Stimulated activated CD8-positive, alpha-beta memory T cell treated with anti-CD3 and anti-CD28 coated beads, Interleukin-4, amount 100 ng/mL, for 24 hours (primary cell): ENCODE measurements around the gene PRG2.

ENCODE experiments used
- DNase-seq: peaks from one replicate; pipeline ENCODE4 v3.0.0-alpha.2; 2020; ENCODE audit warnings: low read depth

The PRG2 gene

GRCh38 chr11:57390535-57390934 lies at the start of gene PRG2:
Gene PRG2 (minus strand): TSS chr11:57390650. CDS start chr11:57389944, 706 bp downstream.
- DNase-seq: no peak

GRCh38 chr11:57439786-57440185 lies 49.3 kb upstream of the PRG2 start:
- DNase-seq: no peak

- no peak for DNase-seq
Observed at GRCh38 chr11:57438345-57439285, 48.2 kb upstream of the PRG2 start.

GRCh38 chr11:57436031-57436430 lies 45.6 kb upstream of the PRG2 start:
- DNase-seq: no peak

- no peak for DNase-seq
Observed at GRCh38 chr11:57434640-57435546, 44.4 kb upstream of the PRG2 start.

GRCh38 chr11:57432714-57433163 lies 42.3 kb upstream of the PRG2 start:
- DNase-seq: no peak

- no peak for DNase-seq
Observed at GRCh38 chr11:57432149-57432561, 41.7 kb upstream of the PRG2 start.

GRCh38 chr11:57430952-57431351 lies 40.5 kb upstream of the PRG2 start:
- DNase-seq: no peak

GRCh38 chr11:57429946-57430345 lies 39.5 kb upstream of the PRG2 start:
- DNase-seq: no peak

- no peak for DNase-seq
Observed at GRCh38 chr11:57428643-57429042, 38.2 kb upstream of the PRG2 start.

GRCh38 chr11:57427727-57428082 lies 37.3 kb upstream of the PRG2 start:
- DNase-seq: no peak

GRCh38 chr11:57426929-57427726 lies 36.7 kb upstream of the PRG2 start, which contains the start of gene SLC43A3:
Gene SLC43A3 (minus strand): TSS chr11:57427121. CDS start chr11:57426172, 949 bp downstream.
- peak; percentile 79 for DNase-seq

- no peak for DNase-seq
Observed at GRCh38 chr11:57426439-57426928, 36.0 kb upstream of the PRG2 start.

GRCh38 chr11:57425565-57426438 lies 35.4 kb upstream of the PRG2 start:
- DNase-seq: no peak

GRCh38 chr11:57424792-57425564 lies 34.5 kb upstream of the PRG2 start:
- DNase-seq: peak; percentile 78

GRCh38 chr11:57424137-57424791 lies 33.8 kb upstream of the PRG2 start:
- DNase-seq: no peak

- DNase-seq: no peak
Observed at GRCh38 chr11:57422669-57423068, 32.2 kb upstream of the PRG2 start.

- DNase-seq: no peak
Observed at GRCh38 chr11:57421805-57422204, 31.4 kb upstream of the PRG2 start.

- no peak for DNase-seq
Observed at GRCh38 chr11:57421066-57421465, 30.6 kb upstream of the PRG2 start.
